ENCODE results near the gene PRKG1.

PRKG1 gene

GRCh38 chr10:51765284-51765971 is 691.1 kb downstream of the PRKG1 start:
- no peak for DNase-seq (ENCODE audit: low read depth)

DNA sequence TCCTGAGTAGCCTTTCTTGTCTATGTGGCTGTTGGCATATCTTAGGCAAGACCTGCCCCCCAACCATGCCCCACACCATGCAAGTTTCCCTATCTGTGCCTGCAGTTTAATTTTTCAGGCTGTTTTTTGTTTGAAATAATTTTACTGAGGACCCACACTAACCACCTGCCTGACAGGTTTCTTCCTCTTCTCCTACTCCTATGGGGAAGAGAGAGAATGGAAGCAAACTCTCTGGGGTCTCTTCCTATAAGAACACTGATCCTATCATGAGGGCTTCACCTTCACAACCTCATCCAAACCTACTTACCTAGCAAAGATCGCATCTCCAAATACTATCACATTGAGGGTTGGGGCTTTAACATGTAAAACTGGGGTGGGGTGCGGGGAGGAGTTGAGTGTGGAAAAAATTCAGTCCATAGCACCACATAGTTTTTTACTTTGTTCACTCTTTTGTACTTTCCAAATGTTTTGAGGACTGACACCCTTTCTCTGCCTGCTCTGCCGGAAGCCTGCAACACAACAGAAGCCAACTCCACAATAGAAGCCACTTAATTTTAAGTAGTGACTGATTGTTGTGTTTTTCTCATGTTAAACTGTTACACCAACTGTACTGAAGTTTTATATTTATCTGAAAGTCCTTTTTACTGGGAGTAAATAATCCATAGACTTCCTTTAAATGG is 692.3 kb downstream of the PRKG1 start:
- no peak for DNase-seq (ENCODE audit: low read depth)

DNA sequence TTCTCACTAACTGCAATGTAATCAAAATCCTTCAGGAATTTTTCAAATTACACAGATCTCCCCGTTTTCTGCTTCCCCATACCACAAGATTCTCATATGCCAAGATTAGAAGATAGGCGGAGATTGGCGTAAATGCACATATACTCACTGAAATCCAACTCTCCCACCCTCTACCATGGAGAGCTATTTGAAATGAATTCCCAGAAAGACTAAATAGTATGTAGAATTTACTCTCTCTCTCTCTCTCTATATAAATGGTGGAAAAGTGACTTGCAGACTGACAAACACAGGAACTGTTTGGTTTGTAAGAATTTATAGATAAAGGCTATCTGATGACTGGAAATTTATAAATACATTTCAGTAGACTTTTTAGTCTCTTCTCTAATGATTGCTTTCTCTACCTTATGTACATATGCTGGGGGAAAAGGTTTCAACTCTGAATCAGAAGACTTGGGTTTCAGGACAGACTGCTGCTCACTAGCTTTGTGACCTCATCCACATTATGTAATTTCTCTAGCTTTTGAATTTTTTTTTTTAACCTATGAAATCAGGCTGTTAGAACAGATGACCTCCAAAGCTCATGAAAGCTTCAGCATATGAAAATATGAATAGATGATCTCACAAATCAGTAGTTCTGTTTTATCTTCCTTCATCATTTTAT is 692.9 kb downstream of the PRKG1 start:
- DNase-seq (ENCODE audit: low read depth) = no peak

- DNase-seq (ENCODE audit: low read depth) = no peak
Observed at GRCh38 chr10:51768886-51769465, 694.7 kb downstream of the PRKG1 start.

DNA sequence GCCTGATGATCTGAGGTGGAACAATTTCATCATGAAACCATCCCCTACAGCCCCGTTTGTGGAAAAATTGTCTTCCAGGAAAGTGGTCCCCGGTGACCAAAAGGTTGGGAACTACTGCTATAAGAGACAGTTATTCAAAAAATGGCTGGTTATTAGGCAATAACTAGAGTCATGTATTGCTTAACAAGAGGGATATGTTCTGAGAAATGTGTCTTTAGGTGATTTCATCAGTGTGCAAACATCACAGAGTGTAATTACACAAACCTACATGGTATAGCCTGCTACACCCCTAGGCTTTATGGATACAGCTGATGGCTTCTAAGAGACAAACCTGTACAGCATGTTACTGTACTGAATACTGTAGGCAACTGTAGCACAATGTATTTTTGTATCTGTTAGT is 696.4 kb downstream of the PRKG1 start:
- no peak for DNase-seq (ENCODE audit: low read depth)

DNA sequence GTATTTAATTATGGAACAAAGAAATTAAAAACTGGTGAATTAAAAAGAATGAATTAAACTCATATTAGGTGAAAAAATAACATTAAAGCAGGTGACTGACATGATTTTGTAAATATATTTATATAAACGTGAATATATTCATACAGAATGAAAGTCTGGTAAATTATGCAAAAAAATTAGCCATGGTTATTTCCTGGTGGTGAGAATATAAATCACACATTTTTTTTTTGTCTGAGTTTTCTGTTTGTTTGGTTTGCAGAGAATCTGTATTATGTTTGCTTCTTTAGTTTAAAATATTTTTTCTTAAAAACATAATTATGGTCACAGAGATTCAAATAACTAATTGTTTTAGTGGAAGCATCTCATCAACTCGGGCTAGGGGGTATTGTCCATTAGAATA is 698.1 kb downstream of the PRKG1 start:
- no peak for DNase-seq (ENCODE audit: low read depth)

DNA sequence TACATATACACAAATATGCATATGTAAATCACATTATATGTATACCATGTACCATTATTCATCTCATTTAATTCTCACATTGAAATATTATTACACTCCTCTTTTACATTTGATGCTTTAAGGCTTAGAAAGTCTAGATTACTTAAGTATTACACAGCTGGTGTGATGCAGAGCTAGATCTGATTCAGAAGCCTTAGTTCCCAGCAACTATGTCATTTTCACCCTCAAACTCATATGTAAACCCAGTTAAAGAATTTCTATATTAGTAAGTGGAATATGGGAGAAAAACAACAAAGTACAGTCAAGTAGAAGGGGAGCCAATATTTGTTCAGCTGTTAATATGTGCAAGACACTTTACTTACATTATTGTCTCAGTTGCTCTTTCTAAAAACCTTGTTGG is 699.4 kb downstream of the PRKG1 start:
- no peak for DNase-seq (ENCODE audit: low read depth)

DNA sequence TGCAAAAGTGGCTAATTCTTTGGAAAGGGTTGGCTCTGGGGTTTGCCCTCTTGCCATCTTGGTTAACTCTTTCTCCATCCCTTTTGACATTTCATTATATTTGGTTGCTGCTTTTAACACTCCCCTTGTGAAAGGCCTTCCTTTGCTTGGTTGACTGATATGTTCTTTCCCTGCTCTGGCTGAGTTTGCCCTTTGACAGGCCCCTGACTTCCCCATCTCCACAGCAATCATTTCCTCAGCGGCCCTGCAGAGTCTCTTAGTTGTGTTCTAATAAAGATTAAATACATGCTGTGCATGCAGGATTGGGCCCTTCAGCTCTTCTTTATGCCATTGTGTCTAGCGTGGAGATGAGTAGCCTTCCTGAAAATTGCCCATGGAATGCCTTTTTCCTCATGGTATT is 709.7 kb downstream of the PRKG1 start:
- no peak for DNase-seq (ENCODE audit: low read depth)

DNA sequence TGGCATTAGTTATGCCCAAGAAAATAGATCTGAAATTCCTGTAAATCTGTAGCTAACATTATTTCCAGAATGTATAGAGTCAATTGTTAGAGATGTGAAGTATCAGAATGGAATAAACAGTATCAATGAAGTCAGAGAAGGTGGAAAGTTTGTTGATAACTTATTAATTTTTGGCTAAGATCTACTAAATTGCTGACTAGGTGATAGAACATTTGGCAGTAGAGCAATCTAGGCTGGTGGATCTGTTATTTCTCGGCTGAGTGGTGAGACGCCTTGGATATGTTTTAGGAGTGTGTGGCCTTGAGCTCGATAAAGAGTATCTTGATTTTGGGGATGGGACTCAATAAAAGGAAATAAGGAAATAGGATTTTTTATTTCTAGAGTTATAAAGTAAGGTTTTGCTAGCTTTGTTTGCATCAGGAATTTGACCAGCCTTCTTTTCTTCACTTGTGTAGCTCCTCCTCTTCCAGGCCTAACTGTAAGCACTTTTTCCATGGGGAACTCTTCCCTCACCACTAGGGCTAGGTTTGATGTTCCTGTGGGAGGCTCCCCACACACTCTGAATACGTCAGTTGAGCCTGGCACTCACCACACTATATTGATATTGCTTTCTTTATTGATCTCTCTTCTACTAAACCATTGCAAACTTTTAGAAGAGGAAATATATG is 711.9 kb downstream of the PRKG1 start:
- no peak for DNase-seq (ENCODE audit: low read depth)

DNA sequence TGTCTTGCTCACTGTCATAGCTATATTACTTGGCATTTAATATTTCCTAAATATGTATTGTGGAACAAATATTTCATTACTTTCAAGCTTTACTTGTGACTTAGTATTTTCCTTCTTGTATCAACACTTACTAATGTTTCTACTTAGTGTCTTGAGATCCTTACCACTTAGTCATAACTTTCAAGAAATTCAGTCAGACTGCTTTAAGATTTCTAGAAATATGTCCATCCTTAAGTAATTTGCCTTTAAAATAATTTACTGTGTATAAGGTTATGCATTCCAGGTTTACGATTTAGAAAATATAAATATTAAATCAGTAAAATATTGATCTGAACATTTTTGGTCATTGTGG is 712.4 kb downstream of the PRKG1 start:
- no peak for DNase-seq (ENCODE audit: low read depth)

- DNase-seq (ENCODE audit: low read depth) = no peak
Observed at GRCh38 chr10:51788273-51788672, 714.0 kb downstream of the PRKG1 start.

DNA sequence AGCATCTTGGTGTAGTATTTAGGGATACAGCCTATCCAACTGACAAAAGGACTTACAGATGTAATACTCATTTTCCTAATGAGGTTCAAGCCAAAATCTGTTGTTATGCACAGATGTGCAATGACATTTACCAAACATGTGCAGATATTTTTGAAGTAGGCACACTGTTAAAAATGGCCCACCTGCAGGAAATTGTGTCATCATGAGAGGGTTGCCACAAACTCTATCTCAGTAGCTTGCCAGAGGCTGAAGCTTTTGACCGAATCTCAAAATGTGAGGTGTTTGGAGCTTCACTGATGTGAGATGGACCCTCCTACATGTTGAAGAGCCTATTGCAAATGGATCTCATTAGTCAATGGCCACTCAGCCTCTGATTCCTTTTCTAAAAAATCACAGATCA is 714.8 kb downstream of the PRKG1 start:
- DNase-seq (ENCODE audit: low read depth) = no peak

DNA sequence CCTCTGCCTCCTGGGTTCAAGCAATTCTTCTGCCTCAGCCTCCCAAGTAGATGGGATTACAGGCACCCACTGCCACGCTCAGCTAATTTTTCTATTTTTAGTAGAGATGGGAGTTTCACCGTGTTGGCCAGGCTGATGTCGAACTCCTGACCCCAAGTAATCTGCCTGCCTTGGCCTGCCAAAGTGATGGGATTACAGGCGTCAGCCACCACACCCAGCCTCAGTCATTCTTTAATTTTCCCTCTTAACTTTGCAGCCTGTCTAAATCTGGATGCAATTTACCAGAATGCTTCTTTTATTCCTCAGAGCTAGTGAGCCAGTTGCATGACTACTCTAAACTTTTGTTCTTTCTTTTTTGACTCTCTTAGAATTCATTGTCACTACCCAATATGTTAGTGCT is 715.6 kb downstream of the PRKG1 start:
- no peak for DNase-seq (ENCODE audit: low read depth)

DNA sequence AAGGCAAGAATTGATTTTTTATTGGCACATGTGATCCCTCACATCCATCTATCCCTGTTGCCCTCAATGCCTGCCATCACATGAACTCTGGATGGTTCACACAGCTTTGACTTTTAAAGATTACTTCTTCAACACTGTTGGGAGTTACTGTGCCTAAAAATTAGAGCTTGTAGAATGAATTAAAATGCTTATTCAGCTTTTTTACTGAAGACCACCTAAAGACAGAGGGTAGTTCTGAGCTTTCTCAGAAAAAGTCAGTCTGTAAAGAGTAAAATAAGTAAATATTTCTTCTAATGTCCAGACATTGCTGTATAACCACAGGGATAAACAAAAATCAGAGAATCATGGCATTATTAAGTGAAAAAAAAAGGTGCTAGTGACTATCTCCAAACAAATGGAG is 718.4 kb downstream of the PRKG1 start:
- DNase-seq (ENCODE audit: low read depth) = no peak

DNA sequence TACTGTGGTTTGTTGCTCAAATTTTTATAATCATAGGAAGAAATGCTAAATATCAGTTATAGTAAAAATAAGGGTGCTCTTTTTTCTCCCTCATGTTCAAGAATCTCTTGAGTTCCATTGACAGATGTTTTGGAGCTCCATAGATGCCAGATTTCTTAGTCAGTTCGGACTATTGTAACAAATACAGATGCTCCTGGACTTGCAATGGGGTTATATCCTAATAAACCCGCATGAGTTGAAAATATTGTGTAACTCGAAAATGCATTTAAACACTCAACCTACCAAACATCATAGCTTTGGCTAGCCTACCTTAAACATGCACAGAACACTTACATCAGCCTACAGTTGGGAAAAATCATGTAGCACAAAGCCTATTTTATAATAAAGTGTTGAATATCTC is 725.8 kb downstream of the PRKG1 start:
- DNase-seq (ENCODE audit: low read depth) = no peak

DNA sequence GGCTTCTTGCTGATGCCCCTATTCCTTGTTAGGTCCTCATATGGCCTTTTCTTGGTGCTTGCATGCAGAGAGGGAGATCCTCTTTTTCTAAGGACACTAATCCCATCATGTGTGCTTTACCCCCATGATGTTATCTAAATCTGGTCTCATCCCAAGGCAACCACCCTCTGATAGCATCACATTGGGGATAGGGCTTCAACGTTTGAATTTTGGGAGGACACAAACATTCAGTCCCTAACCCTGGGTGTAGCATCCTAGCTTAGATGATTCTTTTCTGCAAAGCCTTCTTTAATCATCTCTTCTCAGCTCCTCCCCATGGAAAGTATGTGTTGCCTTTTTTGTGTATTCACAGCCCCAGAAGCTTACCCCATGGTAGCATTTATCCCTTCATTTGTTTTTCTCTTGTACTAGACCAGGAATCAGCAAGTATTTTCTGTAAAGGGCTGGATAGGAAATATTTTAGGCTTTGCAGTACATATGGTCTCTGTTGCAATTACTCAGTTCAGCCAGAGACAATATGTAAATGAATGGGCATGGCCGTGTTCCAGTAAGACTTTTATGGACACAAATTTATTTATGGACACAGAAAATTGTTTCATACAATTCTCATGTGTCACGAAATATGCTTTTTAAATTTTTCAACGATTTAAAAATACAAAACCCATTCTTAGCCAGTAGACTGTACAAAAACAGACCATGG is 726.6 kb downstream of the PRKG1 start:
- no peak for DNase-seq (ENCODE audit: low read depth)

GRCh38 chr10:51802030-51802429 is 727.7 kb downstream of the PRKG1 start:
- no peak for DNase-seq (ENCODE audit: low read depth)

- DNase-seq (ENCODE audit: low read depth) = no peak
Observed at GRCh38 chr10:51804866-51805265, 730.6 kb downstream of the PRKG1 start.

- DNase-seq (ENCODE audit: low read depth) = no peak
Observed at GRCh38 chr10:51806079-51806835, 732.0 kb downstream of the PRKG1 start.

DNA sequence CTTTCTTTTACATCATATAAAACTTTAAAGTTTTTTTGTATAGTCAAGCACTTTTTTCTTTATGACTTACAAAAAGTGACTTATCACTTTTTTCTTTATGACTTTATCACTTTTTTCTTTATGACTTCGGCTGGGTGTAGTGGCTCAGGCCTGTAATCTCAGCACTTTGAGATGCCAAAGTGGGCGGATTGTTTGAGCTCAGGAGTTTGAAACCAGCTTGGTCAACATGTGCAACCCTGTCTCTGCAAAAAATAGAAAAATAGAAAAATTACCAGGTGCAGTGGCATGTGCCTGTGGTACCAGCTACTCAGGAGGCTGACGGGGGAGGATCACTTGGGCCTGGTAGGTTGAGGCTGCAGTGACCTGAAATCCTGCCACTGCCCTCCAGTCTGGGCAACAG is 733.9 kb downstream of the PRKG1 start:
- no peak for DNase-seq (ENCODE audit: low read depth)

DNA sequence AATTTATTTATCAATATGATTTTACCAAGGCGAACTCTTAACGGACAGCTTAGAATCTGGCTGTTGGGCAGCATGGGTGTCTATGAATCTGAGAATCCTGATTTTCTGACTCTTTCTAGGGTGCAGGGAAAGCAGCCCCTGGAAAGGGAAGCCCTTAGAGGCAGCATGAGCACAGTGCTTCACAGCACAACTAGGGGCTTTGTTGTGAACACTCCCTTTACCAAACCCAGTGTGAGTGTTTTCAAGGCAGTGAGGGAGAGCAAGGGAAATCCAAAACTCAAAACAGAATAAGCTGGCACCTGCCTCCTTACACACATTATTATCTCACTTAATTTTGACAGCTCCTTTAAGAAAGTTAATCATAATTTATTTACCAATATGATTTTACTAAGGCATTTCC is 741.4 kb downstream of the PRKG1 start:
- DNase-seq (ENCODE audit: low read depth) = no peak
